Activated CD8-positive, alpha-beta memory T cell treated with anti-CD3 and anti-CD28 coated beads, Interleukin-2, amount 10 ng/mL, durations not matched to agents 7 days and 5 days (primary cell): ENCODE results near the gene RBM28. TPM values are rescaled to one million over a fixed set of nuclear protein-coding genes. Genes with fewer than 3 reads are reported as not detected.

ENCODE experiments used
- ATAC-seq: fragments of 150-1000 bp; cut with Tn5 transposase; one replicate; pipeline ENCODE4 v1.10.0; 2021; ENCODE audit warnings: moderate library complexity
- CTCF ChIA-PET: fragments of 350-600 bp; sonication (Branson Sonifier 250); formaldehyde crosslinking; loops from one replicate; lab custom pipeline; 2021; ENCODE audit warnings: antibody characterized with exemption; lab: Charles Lee
- DNase-seq: peaks from one replicate; pipeline ENCODE4 v3.0.0-alpha.2; 2020
- H3K27ac Mint-ChIP-seq: one replicate; pipeline ENCODE4 v1.8.0; 2021; ENCODE audit warnings: mild to moderate bottlenecking, mixed read lengths
- H3K27me3 Mint-ChIP-seq: one replicate; pipeline ENCODE4 v1.8.0; 2021; ENCODE audit warnings: mixed read lengths
- H3K36me3 Mint-ChIP-seq: one replicate; pipeline ENCODE4 v1.8.0; 2021; ENCODE audit warnings: mild to moderate bottlenecking, mixed read lengths
- H3K4me1 Mint-ChIP-seq: one replicate; pipeline ENCODE4 v1.8.0; 2021; ENCODE audit warnings: mixed read lengths
- H3K4me3 Mint-ChIP-seq: one replicate; pipeline ENCODE4 v1.8.0; 2021; ENCODE audit warnings: mild to moderate bottlenecking, moderate library complexity, mixed read lengths
- H3K9me3 Mint-ChIP-seq: one replicate; pipeline ENCODE4 v1.8.0; 2022; ENCODE audit warnings: low read depth, mixed read lengths
- total RNA-seq, 2 experiments: library from RNA; stranded (reverse); gene quantifications; one replicate each; pipeline ENCODE4 v1.2.3, GENCODE V29; 2021

RBM28 gene
- total RNA-seq, 2 experiments from 2014 or later = 52.6 to 53.6 TPM

DNA sequence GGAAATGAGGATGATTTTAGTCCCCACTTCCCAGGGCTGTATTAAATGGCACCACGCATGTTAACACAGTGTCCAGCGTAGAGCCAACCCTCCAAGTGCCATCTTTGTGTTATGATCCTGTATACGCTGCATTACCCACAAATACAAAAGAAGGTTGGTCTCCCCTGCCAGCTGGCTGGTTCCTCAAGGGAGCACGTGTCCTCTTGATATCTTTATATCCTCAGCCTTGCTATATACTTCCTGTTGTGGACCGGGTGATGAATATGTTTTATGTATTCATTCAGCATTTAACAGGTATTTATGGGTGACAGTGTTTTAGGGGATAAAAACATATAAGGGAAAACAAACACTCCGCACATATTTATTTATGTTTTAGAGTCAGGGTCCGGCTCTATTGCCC, 41.0 kb upstream of the RBM28 start:
- DNase-seq (no peak), ATAC-seq (no peak)
- Mint-ChIP-seq H3K36me3 (no peaks in the 10 kb centered on the region), H3K4me3 (no peak overlapping the region), H3K27me3 (no peaks in the 10 kb centered on the region), H3K9me3 (no peaks in the 10 kb centered on the region), H3K4me1 (no peaks in the 10 kb centered on the region), H3K27ac (no peak overlapping the region)
- CTCF ChIA-PET = interaction anchor here (7.6 kb wide), 1 partner anchor 37 kb away, joined by 191 read pairs; the partner anchor contains the start of gene RBM28

DNA sequence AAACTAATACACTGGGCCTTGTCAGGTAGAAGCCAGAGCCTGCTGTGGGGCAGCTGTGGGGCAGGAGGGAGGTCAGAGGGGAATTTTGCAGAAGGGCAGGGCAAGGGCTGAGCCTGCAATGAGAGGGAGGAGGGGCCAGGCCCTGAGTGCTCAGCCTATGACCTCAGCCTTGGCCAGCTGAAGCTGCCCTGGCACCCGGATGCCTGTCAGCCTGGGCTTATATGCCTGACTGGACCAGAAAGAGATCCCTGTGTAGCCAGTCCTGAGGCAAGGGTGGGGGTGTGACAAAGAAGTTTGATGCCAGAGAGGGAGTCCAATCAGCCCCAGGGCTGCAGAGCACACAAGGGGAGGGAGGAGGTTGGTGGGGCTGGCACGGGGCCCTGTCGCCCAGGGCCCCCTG, 40.1 kb upstream of the RBM28 start:
- H3K27me3 Mint-ChIP-seq = no peaks in the 10 kb centered on the region

DNA sequence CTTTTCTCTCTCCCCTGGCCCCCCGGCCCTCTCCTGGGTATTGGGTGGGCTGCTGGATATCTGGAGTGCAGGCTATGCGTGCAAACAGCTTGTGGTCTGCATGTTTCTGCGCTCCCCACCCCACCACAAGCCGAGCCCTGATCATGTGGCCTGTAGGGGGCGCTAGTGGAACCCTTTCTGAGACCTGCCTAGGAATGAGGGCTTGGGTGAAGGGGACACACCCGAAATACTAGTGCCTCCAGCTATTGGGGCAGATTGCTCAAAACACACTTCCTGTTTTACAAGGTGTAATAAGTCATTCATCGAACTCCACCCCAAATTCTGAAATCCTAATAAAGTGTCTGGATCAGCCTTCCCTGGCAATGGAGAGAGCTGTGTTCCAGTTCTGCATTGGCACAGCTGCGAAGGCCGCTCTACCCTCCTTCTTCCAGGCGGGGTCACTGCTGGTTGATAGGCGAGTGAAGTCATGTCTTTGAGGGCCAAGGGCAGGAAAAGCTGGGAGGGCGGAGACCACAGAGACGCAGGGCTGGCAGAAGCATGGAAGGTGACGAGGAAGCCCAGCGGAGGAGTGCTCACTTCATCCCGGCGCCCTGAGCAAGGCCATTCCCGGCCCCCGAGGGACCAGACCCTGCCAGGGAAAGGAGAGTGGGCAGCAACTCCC, 37.6 kb upstream of the RBM28 start:
- CTCF ChIA-PET = interaction anchor here (0.7 to 4.3 kb wide), 11 partner anchors 9 to 80 kb away, joined by 3 to 26 read pairs (median 6); no protein-coding TSS in a partner anchor
- H3K4me3 Mint-ChIP-seq = no peak overlapping the region
- no peak for ATAC-seq
- H3K27ac Mint-ChIP-seq = no peak overlapping the region
- H3K9me3 Mint-ChIP-seq = no peaks in the 10 kb centered on the region
- no peaks in the 10 kb centered on the region for H3K4me1 Mint-ChIP-seq
- DNase-seq = no peak
- H3K36me3 Mint-ChIP-seq = no peaks in the 10 kb centered on the region
- H3K27me3 Mint-ChIP-seq = peaks cover 4% of the 10 kb centered on the region

More for the DNA sequence above, 40.1 kb upstream of the RBM28 start:
- Mint-ChIP-seq H3K27ac (no peak overlapping the region), H3K9me3 (no peaks in the 10 kb centered on the region), H3K4me1 (no peaks in the 10 kb centered on the region), H3K36me3 (no peaks in the 10 kb centered on the region), H3K4me3 (no peak overlapping the region)
- CTCF ChIA-PET = interaction anchor here (0.8 to 4.3 kb wide), 5 partner anchors 14 to 77 kb away, joined by 3 to 26 read pairs (median 4); no protein-coding TSS in a partner anchor
- ATAC-seq (no peak), DNase-seq (no peak)

DNA sequence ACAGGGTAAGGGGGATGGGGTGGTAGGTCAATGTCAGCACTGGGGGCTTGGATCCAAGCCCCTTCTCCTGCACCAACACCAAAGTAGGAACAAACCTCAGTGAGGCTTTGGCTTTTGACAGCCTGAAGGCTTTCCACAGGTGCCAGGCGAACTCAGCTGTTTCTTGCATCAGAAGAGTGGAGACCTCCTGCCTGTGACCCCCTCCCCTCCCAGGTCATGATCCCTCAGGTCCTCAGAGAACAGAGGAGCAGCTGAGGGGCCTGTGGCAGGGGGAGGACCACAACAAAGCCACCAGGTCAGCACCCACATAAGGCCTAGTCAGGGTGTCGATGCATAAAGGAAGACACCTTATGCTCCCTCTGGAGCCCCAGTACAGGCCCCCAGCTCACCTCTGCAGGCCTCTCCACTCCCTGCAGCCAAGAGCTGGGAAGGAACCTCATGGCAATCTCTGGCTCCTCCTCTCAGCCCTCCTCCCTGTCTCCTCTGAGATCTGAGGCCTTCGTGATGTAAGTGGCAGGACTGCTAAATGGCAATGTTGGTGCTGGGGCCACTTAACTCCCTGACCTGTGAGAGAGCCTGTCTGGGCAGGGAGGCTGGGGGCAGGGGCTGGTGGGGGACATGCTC, 36.9 kb upstream of the RBM28 start:
- H3K27me3 Mint-ChIP-seq = peaks cover 4% of the 10 kb centered on the region
- H3K4me3 Mint-ChIP-seq = no peak overlapping the region
- DNase-seq (no peak), ATAC-seq (no peak)
- H3K9me3 Mint-ChIP-seq = no peaks in the 10 kb centered on the region
- H3K36me3 Mint-ChIP-seq = no peaks in the 10 kb centered on the region
- H3K4me1 Mint-ChIP-seq = no peaks in the 10 kb centered on the region
- no peak overlapping the region for H3K27ac Mint-ChIP-seq
- CTCF ChIA-PET = interaction anchor here (1.2 to 4.3 kb wide), 7 partner anchors 11 to 80 kb away, joined by 3 to 26 read pairs (median 8); no protein-coding TSS in a partner anchor

DNA sequence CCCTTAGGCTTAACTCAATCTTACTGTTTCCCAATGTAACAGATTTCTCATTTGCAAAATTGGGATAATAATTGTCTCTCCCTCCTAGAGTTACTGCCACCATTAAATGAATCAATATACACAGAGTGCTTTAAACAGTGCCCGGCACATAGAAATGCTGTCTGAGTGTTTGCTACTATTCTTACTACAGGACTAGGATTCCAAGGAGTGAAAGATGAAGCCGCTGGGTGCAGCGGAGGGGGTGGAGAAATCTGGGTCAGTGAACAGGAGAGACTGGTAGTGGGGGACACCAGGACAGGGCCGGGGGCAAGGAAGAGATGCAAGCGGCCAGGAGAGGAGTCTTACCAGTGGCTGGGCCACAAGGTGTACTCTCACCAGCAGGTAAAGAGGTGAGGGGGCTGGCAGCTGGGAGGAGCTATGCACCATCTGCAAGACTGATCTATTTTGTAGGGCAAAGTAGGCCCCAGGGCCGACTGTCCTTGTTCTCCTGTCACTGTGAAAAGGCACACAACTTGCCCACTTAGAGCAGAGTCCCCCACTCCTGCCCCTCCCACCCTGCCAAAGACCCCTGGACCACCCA, 36.3 kb upstream of the RBM28 start:
- H3K27ac Mint-ChIP-seq = no peak overlapping the region
- no peak overlapping the region for H3K4me3 Mint-ChIP-seq
- DNase-seq = no peak
- no peaks in the 10 kb centered on the region for H3K36me3 Mint-ChIP-seq
- no peaks in the 10 kb centered on the region for H3K4me1 Mint-ChIP-seq
- H3K9me3 Mint-ChIP-seq = no peaks in the 10 kb centered on the region
- CTCF ChIA-PET = interaction anchor here (0.6 to 8.5 kb wide), 8 partner anchors 8 to 244 kb away, joined by 3 to 48 read pairs (median 8); no protein-coding TSS in a partner anchor
- peaks cover 4% of the 10 kb centered on the region for H3K27me3 Mint-ChIP-seq
- no peak for ATAC-seq

DNA sequence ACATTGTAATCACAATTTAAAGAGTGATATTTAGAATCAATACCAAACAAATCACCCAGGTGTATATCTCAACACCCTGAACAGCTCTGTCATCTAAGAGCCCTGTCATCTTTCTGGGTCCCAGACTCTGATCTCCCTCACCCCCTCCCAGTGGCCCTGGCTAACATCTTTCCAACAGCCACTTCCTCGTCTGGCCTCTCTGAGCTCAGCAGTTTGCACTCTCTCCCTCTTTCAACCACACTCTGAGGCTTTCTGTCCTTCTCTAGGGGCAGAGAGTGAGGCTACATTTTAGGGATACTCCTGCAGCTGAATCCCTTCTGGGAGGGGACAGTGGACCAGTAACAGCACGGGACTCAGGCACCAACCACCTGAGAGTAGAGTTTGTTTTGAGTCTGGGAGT, 34.9 kb upstream of the RBM28 start:
- Mint-ChIP-seq H3K9me3 (no peaks in the 10 kb centered on the region), H3K4me1 (no peaks in the 10 kb centered on the region), H3K27ac (no peak overlapping the region), H3K36me3 (no peaks in the 10 kb centered on the region), H3K27me3 (peaks cover 10% of the 10 kb centered on the region), H3K4me3 (no peak overlapping the region)
- no peak for DNase-seq
- no peak for ATAC-seq
- CTCF ChIA-PET = interaction anchor here (0.7 to 8.5 kb wide), 5 partner anchors 9 to 31 kb away, joined by 3 to 48 read pairs (median 4); no protein-coding TSS in a partner anchor

DNA sequence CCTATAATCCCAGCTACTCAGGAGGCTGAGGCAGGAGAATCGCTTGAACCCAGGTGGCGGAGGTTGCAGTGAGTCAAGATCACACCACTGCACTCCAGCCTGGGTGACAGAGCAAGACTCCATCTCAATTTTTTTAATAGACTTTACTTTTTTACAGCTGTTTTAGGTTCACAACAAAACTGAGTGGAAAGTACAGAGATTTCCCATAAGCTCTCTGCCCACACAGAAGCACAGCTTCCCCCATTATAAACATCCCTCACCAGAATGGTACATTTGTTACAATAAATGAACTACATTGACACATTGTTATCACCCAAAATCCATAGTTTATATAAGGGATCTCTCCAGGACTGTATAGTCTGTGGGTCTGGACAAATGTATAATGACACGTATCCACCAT, 32.4 kb upstream of the RBM28 start:
- Mint-ChIP-seq H3K36me3 (no peaks in the 10 kb centered on the region), H3K4me1 (no peaks in the 10 kb centered on the region), H3K27ac (no peak overlapping the region), H3K9me3 (no peaks in the 10 kb centered on the region), H3K4me3 (no peak overlapping the region), H3K27me3 (peaks cover 20% of the 10 kb centered on the region)
- CTCF ChIA-PET = interaction anchor here (8.5 kb wide), 1 partner anchor 12 kb away, joined by 48 read pairs; no protein-coding TSS in a partner anchor
- ATAC-seq (no peak), DNase-seq (no peak)

DNA sequence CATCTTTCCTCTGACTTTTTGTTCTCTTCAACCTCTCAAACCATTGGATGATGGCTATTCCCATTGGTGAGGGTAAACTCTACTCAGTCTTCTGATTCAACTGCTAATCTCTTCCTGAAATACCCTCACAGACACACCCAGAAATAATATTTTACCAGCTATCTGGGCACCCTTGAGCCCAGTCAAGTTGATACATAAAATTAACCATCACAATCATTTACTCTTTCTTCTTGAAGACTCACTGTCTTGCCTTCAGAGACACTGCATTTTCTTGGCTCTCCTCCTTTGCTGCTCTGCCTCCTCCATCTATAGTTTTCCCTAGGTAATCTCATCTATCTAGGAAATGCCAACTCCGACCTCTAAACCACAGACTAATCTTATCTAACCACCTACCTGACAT, 30.3 kb upstream of the RBM28 start:
- Mint-ChIP-seq H3K27ac (no peak overlapping the region), H3K4me3 (no peak overlapping the region), H3K36me3 (no peaks in the 10 kb centered on the region), H3K4me1 (no peaks in the 10 kb centered on the region), H3K27me3 (peaks cover 23% of the 10 kb centered on the region), H3K9me3 (no peaks in the 10 kb centered on the region)
- no peak for ATAC-seq
- DNase-seq = no peak
- CTCF ChIA-PET = interaction anchor here (0.6 to 8.5 kb wide), 6 partner anchors 8 to 704 kb away, joined by 3 to 48 read pairs (median 4); no protein-coding TSS in a partner anchor

DNA sequence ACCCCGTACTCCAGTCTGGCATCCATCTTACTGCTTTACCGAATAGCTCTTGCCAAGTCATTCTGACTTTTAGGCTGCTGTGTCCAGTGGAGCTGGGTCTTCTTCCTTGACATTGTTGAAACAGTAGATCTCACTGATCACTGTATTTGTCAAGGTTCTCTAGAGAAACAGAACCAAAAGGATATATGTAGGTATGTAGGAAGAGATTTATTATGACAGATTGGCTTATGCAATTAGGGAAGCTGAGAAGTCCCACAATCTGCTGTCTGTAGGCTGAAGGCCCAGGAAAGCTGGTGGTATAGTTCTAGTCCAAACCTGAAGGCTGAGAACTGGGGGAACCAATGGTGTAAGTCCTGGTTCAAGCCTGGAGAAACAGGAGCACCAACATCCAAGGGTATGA, 29.9 kb upstream of the RBM28 start:
- no peaks in the 10 kb centered on the region for H3K9me3 Mint-ChIP-seq
- DNase-seq (no peak), ATAC-seq (no peak)
- no peaks in the 10 kb centered on the region for H3K4me1 Mint-ChIP-seq
- H3K27ac Mint-ChIP-seq = no peak overlapping the region
- H3K27me3 Mint-ChIP-seq = peaks cover 23% of the 10 kb centered on the region
- H3K4me3 Mint-ChIP-seq = no peak overlapping the region
- H3K36me3 Mint-ChIP-seq = no peaks in the 10 kb centered on the region
- CTCF ChIA-PET = interaction anchor here (0.8 to 8.5 kb wide), 5 partner anchors 8 to 238 kb away, joined by 3 to 48 read pairs (median 4); no protein-coding TSS in a partner anchor

DNA sequence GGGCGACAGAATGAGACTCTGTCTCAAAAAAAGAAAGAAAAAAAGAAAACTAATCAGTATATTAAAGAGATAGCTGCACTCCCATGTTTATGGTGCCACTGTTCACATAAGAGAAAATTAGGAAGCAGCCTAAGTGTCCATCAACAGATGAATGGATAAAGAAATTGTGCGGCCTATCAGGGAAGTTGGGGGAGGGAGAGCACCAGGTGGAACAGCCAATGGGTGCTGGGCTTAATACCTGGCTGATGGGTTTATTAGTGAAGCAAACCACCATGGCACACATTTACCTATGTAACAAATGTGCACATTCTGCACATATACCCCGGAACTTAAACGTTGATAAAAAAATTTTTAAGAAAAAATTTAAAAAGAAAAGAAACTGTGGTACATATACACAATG, 26.8 kb upstream of the RBM28 start:
- Mint-ChIP-seq H3K9me3 (no peaks in the 10 kb centered on the region), H3K4me3 (no peak overlapping the region), H3K36me3 (no peaks in the 10 kb centered on the region), H3K27ac (no peak overlapping the region), H3K4me1 (no peaks in the 10 kb centered on the region), H3K27me3 (peaks cover 41% of the 10 kb centered on the region)
- ATAC-seq = no peak
- CTCF ChIA-PET = interaction anchor here (3.7 kb wide), 1 partner anchor 11 kb away, joined by 11 read pairs; no protein-coding TSS in a partner anchor
- DNase-seq = no peak

DNA sequence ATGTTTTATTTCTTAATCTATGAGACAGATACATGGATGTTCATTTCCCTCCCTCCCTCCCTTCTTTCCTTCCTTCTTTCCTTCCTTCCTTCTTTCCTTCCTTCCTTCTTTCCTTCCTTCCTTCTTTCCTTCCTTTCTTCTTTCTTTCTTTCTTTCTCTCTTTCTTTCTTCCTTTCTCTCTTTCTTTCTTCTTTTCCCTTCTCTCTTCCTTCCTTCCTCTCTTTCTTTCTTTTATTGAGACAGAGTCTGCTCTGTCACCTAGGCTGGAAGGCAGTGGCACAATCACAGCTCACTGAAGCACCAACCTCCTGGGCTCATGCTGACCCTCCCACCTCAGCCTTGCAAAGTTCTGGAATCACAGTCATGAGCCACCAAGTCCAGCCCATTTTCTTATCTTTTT, 23.3 kb upstream of the RBM28 start:
- Mint-ChIP-seq H3K36me3 (no peaks in the 10 kb centered on the region), H3K4me3 (no peak overlapping the region), H3K27me3 (peaks cover 65% of the 10 kb centered on the region), H3K9me3 (no peaks in the 10 kb centered on the region), H3K27ac (no peak overlapping the region), H3K4me1 (peaks cover 8% of the 10 kb centered on the region)
- no peak for ATAC-seq
- no peak for DNase-seq
- CTCF ChIA-PET = interaction anchor here (1.5 kb wide), 1 partner anchor 20 kb away, joined by 8 read pairs; no protein-coding TSS in a partner anchor

DNA sequence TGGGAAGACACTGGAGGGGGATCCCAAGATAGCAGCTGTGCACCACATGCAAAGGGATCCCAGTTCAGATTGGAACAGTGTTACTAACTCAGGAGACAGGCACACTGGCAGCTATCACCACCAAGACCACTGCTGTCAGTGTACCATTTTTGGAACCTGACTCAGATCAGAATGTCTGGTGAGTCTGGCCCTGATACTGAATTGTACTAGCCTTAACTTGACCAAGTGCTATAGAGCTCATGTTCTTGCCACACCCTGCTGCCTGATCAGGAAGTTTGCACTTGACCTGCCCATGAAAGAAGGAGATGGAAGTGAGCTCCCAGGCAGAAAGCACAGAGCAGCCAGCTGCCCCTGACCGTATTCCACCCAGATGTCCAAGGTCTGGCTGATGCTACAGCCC, 22.6 kb upstream of the RBM28 start:
- no peak for DNase-seq
- Mint-ChIP-seq H3K4me3 (no peak overlapping the region), H3K27me3 (peaks cover 66% of the 10 kb centered on the region), H3K9me3 (no peaks in the 10 kb centered on the region), H3K4me1 (peaks cover 11% of the 10 kb centered on the region), H3K27ac (no peak overlapping the region), H3K36me3 (no peaks in the 10 kb centered on the region)
- ATAC-seq = no peak
- CTCF ChIA-PET = interaction anchor here (1.4 kb wide), 1 partner anchor 11 kb away, joined by 3 read pairs; no protein-coding TSS in a partner anchor

DNA sequence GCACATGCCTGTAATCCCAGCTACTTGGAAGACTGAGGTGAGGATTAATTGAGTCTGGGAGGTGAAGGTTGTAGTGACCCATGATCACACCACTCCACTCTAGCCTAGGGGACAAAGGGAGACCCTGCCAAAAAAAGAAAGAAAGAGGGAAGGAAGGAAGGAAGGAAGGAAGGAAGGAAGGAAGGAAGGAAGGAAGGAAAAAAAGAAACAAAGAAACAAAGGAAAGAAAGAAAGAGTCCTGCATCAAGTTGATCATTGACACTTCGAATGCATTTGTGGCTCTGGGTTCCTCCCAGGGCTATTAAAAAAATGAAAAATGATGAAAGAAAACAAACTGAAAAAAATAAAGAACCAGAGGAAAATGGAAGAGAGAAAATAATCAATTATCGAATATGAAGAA, 21.7 kb upstream of the RBM28 start:
- Mint-ChIP-seq H3K9me3 (no peaks in the 10 kb centered on the region), H3K27me3 (peaks cover 68% of the 10 kb centered on the region), H3K4me1 (peaks cover 18% of the 10 kb centered on the region), H3K27ac (no peak overlapping the region), H3K36me3 (no peaks in the 10 kb centered on the region), H3K4me3 (no peak overlapping the region)
- no peak for ATAC-seq
- no peak for DNase-seq
- CTCF ChIA-PET = interaction anchor here (1.3 to 1.6 kb wide), 4 partner anchors 11 to 32 kb away, joined by 3 read pairs; partner anchors contain the start of gene RBM28
